ENCODE data around the gene ZSWIM2. TPM values are rescaled to one million over a fixed set of nuclear protein-coding genes. Genes with fewer than 3 reads are reported as not detected.

ZSWIM2 gene
- total RNA-seq, 1 experiment from 2014 or later, result not detected

DNA sequence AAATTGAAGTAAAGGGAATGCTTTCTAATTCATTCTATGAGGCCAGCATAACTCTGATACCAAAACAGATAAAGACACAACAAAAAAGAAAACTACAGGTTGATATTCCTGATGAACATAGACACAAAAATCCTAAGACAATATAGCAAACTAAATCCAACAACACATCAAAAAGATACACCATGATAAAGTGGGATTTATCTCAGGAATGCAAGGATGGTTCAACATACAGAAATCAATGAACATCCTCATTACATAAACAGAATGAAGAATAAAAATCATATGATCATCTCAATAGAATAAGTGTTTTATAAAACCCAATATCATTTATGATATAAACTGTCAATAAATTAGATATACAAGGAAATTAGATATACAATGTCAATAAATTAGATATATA, 65.7 kb downstream of the ZSWIM2 start:
- H3K27me3 ChIP-seq (ENCODE audit: control insufficient read depth, insufficient read depth, low read length), result no peaks in the 10 kb centered on the region
- no peaks in the 10 kb centered on the region for H3K36me3 ChIP-seq (ENCODE audit: control insufficient read depth, insufficient read depth, low read length)
- in situ Hi-C loops (cut with HindIII; ENCODE audit: low pct_unique_long_range_greater_than_20kb, low sequenced_read_pairs) (no loop called here), intact Hi-C loops (cut with micrococcal nuclease; ENCODE audit: unreplicated experiment) (no loop called here)
- no peak for ATAC-seq
- no peak for DNase-seq (ENCODE audit: low read depth, low spot score)
- POLR2A ChIA-PET, result no interaction called here
- CTCF ChIA-PET, result no interaction called here
- no peaks in the 10 kb centered on the region for H3K4me1 ChIP-seq (ENCODE audit: control insufficient read depth, insufficient read depth, low read length)
- H3K4me3 ChIP-seq (ENCODE audit: low read depth in 2 of 2, low read length in 2 of 2), result no peak overlapping the region
- BruUV-seq (replicated peaks), result no TSS peak
- TF ChIP-seq POLR2AphosphoS5 (IDR thresholded peaks at IDR 0.05; ENCODE audit: low read depth, low read length) (no peak), TCF7L2 (IDR thresholded peaks at IDR 0.05; ENCODE audit: low read depth, low read length) (no peak), SIN3A (IDR thresholded peaks at IDR 0.05; ENCODE audit: borderline replicate concordance, insufficient read depth, low read depth, low read length) (no peak)
- TF ChIP-seq, protein P1, sequence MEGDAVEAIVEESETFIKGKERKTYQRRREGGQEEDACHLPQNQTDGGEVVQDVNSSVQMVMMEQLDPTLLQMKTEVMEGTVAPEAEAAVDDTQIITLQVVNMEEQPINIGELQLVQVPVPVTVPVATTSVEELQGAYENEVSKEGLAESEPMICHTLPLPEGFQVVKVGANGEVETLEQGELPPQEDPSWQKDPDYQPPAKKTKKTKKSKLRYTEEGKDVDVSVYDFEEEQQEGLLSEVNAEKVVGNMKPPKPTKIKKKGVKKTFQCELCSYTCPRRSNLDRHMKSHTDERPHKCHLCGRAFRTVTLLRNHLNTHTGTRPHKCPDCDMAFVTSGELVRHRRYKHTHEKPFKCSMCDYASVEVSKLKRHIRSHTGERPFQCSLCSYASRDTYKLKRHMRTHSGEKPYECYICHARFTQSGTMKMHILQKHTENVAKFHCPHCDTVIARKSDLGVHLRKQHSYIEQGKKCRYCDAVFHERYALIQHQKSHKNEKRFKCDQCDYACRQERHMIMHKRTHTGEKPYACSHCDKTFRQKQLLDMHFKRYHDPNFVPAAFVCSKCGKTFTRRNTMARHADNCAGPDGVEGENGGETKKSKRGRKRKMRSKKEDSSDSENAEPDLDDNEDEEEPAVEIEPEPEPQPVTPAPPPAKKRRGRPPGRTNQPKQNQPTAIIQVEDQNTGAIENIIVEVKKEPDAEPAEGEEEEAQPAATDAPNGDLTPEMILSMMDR (IDR thresholded peaks at IDR 0.05), result no peak
- TF ChIP-seq, protein P2, sequence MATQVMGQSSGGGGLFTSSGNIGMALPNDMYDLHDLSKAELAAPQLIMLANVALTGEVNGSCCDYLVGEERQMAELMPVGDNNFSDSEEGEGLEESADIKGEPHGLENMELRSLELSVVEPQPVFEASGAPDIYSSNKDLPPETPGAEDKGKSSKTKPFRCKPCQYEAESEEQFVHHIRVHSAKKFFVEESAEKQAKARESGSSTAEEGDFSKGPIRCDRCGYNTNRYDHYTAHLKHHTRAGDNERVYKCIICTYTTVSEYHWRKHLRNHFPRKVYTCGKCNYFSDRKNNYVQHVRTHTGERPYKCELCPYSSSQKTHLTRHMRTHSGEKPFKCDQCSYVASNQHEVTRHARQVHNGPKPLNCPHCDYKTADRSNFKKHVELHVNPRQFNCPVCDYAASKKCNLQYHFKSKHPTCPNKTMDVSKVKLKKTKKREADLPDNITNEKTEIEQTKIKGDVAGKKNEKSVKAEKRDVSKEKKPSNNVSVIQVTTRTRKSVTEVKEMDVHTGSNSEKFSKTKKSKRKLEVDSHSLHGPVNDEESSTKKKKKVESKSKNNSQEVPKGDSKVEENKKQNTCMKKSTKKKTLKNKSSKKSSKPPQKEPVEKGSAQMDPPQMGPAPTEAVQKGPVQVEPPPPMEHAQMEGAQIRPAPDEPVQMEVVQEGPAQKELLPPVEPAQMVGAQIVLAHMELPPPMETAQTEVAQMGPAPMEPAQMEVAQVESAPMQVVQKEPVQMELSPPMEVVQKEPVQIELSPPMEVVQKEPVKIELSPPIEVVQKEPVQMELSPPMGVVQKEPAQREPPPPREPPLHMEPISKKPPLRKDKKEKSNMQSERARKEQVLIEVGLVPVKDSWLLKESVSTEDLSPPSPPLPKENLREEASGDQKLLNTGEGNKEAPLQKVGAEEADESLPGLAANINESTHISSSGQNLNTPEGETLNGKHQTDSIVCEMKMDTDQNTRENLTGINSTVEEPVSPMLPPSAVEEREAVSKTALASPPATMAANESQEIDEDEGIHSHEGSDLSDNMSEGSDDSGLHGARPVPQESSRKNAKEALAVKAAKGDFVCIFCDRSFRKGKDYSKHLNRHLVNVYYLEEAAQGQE (IDR thresholded peaks at IDR 0.05; ENCODE audit: insufficient read depth in 1 of 2, low read depth in 2 of 2, low read length in 1 of 2), result no peak
- H3K27ac ChIP-seq (ENCODE audit: low read length), result no peak overlapping the region
- peaks cover 4% of the 10 kb centered on the region; the same call in 1 of the 2 replicates for H3K9me3 ChIP-seq (ENCODE audit: control insufficient read depth, insufficient read depth, low read depth, low read length)

DNA sequence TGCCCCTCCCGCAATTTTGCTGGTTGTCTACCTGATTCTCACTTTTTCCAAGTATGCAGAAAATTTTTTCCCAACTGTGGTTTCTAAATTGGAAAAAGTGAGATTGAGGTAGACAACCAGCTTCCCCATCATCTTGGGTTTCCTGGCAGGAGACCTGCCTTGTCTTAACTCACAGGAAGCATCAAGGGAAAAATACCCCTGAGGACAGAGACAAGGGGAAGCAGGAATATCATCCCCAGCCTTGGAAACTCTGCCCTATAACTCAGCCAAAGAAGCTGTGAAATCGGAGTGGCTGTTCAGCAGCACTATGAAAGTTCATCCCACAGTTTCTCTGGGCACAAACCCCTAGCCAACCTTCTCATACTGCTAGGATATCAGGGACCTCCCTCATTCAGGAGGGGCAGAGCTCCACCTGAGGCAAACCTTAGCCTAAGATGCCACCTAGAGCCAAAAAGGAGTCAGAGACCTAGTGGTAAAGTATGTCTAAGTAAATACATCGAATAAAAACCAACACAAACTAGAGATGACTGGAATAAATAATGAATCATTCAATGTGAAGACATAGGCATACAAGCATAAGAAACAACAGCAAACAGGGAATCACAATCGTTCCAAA, 68.2 kb downstream of the ZSWIM2 start:
- in situ Hi-C loops (cut with HindIII; ENCODE audit: low pct_unique_long_range_greater_than_20kb, low sequenced_read_pairs), result no loop called here
- Histone ChIP-seq H3K27me3 (ENCODE audit: control insufficient read depth, insufficient read depth, low read length) (no peaks in the 10 kb centered on the region), H3K4me1 (ENCODE audit: control insufficient read depth, insufficient read depth, low read length) (no peaks in the 10 kb centered on the region), H3K4me3 (ENCODE audit: low read depth in 2 of 2, low read length in 2 of 2) (no peak overlapping the region), H3K27ac (ENCODE audit: low read length) (no peak overlapping the region), H3K9me3 (ENCODE audit: control insufficient read depth, insufficient read depth, low read depth, low read length) (peaks cover 4% of the 10 kb centered on the region; the same call in 1 of the 2 replicates), H3K36me3 (ENCODE audit: control insufficient read depth, insufficient read depth, low read length) (no peaks in the 10 kb centered on the region)
- no TSS peak for BruUV-seq (replicated peaks)
- ChIA-PET POLR2A (no interaction called here), CTCF (no interaction called here)
- intact Hi-C loops (cut with micrococcal nuclease; ENCODE audit: unreplicated experiment), result no loop called here
- DNase-seq (ENCODE audit: low read depth, low spot score) (no peak), ATAC-seq (peak; percentile 97)
- no peak for TF ChIP-seq SIN3A (IDR thresholded peaks at IDR 0.05; ENCODE audit: borderline replicate concordance, insufficient read depth, low read depth, low read length)
- no peak for TF ChIP-seq TCF7L2 (IDR thresholded peaks at IDR 0.05; ENCODE audit: low read depth, low read length)
- TF ChIP-seq POLR2AphosphoS5 (IDR thresholded peaks at IDR 0.05; ENCODE audit: low read depth, low read length), result no peak
- TF ChIP-seq, protein P1 (IDR thresholded peaks at IDR 0.05), result peak; percentile 69

Other genes with a start within 250 kb of the ZSWIM2 start
- gene FAM171B, start 155.1 kb downstream of the ZSWIM2 start, total RNA-seq (2021; ENCODE audit: unreplicated experiment), result 29.1 TPM

Data from Panc1 (cell line).